Natural killer cell treated with Interleukin-12 subunit alpha and Interleukin-12 subunit beta and Interleukin-15 and Interleukin-18, amount 100 ng/mL, for 72 hours (primary cell): Measurements from ENCODE around the gene LYRM7. TPM values are rescaled to one million over a fixed set of nuclear protein-coding genes. Genes with fewer than 3 reads are reported as not detected.

Source experiments
- ATAC-seq, 2 donors: fragments of 150-1000 bp; cut with Tn5 transposase in 1 of 2; sonication (Bioruptor Pico), chemical (Tn5 transposase) in 1 of 2; 2 replicates each; pipeline ENCODE4 v1.10.0; 2021
- DNase-seq: peaks from one replicate; pipeline ENCODE4 v3.0.0; 2022; ENCODE audit warnings: low spot score
- H3K27ac Mint-ChIP-seq, 2 donors: 1 replicate in 1 of 2; 2 replicates in 1 of 2; pipeline ENCODE4 v1.8.0; 2022; ENCODE audit warnings: mixed read lengths in 2 of 2, mild to moderate bottlenecking in 1 of 2, moderate library complexity in 1 of 2
- H3K27me3 Mint-ChIP-seq, 2 donors: 1 replicate in 1 of 2; 2 replicates in 1 of 2; pipeline ENCODE4 v1.8.0; 2022; ENCODE audit warnings: mixed read lengths in 2 of 2
- H3K36me3 Mint-ChIP-seq: one replicate; pipeline ENCODE4 v1.8.0; 2022; ENCODE audit warnings: mixed read lengths
- H3K4me1 Mint-ChIP-seq, 2 donors: 1 replicate in 1 of 2; 2 replicates in 1 of 2; pipeline ENCODE4 v1.8.0; 2022; ENCODE audit warnings: low read depth in 2 of 2, mixed read lengths in 2 of 2, mild to moderate bottlenecking in 1 of 2
- H3K4me3 Mint-ChIP-seq: one replicate; pipeline ENCODE4 v1.8.0; 2022; ENCODE audit warnings: mixed read lengths
- H3K9me3 Mint-ChIP-seq: 2 replicates; pipeline ENCODE4 v1.8.0; 2022; ENCODE audit warnings: mixed read lengths
- total RNA-seq, 2 donors: library from RNA; stranded (reverse); gene quantifications; one replicate each; pipeline ENCODE4 v1.2.3, GENCODE V29; 2022

The LYRM7 gene
- total RNA-seq, 2 donors from 2014 or later = 9.8 to 14.1 TPM

- DNase-seq (no peak), ATAC-seq (no peak)
- H3K4me3 Mint-ChIP-seq = no peak overlapping the region
- H3K36me3 Mint-ChIP-seq = no peaks in the 10 kb centered on the region
- H3K9me3 Mint-ChIP-seq = no peaks in the 10 kb centered on the region
- no peaks in the 10 kb centered on the region for H3K27me3 Mint-ChIP-seq
- H3K27ac Mint-ChIP-seq = no peak overlapping the region
- H3K4me1 Mint-ChIP-seq = peaks cover 0 to 3% of the 10 kb centered on the region in 2 donors
Measured at GRCh38 chr5:131194725-131195124, 24.0 kb downstream of the LYRM7 start.

GRCh38 chr5:131195696-131196095 lies 25.0 kb downstream of the LYRM7 start:
- Mint-ChIP-seq H3K9me3 (no peaks in the 10 kb centered on the region), H3K36me3 (no peaks in the 10 kb centered on the region), H3K27ac (peak overlapping the region in 1 of 2 donors; percentile 31), H3K4me3 (no peak overlapping the region), H3K27me3 (no peaks in the 10 kb centered on the region), H3K4me1 (peaks cover 0 to 3% of the 10 kb centered on the region in 2 donors)
- DNase-seq (no peak), ATAC-seq (no peak)

- ATAC-seq (no peak), DNase-seq (no peak)
- peak overlapping the region in 1 of 2 donors; percentile 31 for H3K27ac Mint-ChIP-seq
- H3K9me3 Mint-ChIP-seq = no peaks in the 10 kb centered on the region
- H3K4me1 Mint-ChIP-seq = peaks cover 0 to 3% of the 10 kb centered on the region in 2 donors
- no peak overlapping the region for H3K4me3 Mint-ChIP-seq
- no peaks in the 10 kb centered on the region for H3K27me3 Mint-ChIP-seq
- no peaks in the 10 kb centered on the region for H3K36me3 Mint-ChIP-seq
Measured at GRCh38 chr5:131196331-131196730, 25.6 kb downstream of the LYRM7 start.

GRCh38 chr5:131198625-131199024 lies 27.9 kb downstream of the LYRM7 start:
- Mint-ChIP-seq H3K4me1 (peaks cover 0 to 3% of the 10 kb centered on the region in 2 donors), H3K4me3 (no peak overlapping the region), H3K36me3 (no peaks in the 10 kb centered on the region), H3K27ac (peak overlapping the region in 1 of 2 donors; percentile 41), H3K9me3 (no peaks in the 10 kb centered on the region), H3K27me3 (no peaks in the 10 kb centered on the region)
- DNase-seq (no peak), ATAC-seq (no peak)

- H3K27me3 Mint-ChIP-seq = no peaks in the 10 kb centered on the region
- no peak overlapping the region for H3K4me3 Mint-ChIP-seq
- no peaks in the 10 kb centered on the region for H3K36me3 Mint-ChIP-seq
- H3K9me3 Mint-ChIP-seq = no peaks in the 10 kb centered on the region
- peaks cover 0 to 3% of the 10 kb centered on the region in 2 donors for H3K4me1 Mint-ChIP-seq
- DNase-seq (no peak), ATAC-seq (no peak)
- no peak overlapping the region for H3K27ac Mint-ChIP-seq
Measured at GRCh38 chr5:131200560-131200959, 29.8 kb downstream of the LYRM7 start.

- Mint-ChIP-seq H3K27me3 (no peaks in the 10 kb centered on the region), H3K4me1 (peaks cover 22 to 30% of the 10 kb centered on the region in 2 donors), H3K27ac (no peak overlapping the region), H3K36me3 (no peaks in the 10 kb centered on the region), H3K4me3 (no peak overlapping the region), H3K9me3 (no peaks in the 10 kb centered on the region)
- no peak for ATAC-seq
- DNase-seq = no peak
Measured at GRCh38 chr5:131204964-131205363, 34.2 kb downstream of the LYRM7 start.

GRCh38 chr5:131206061-131206460 lies 35.3 kb downstream of the LYRM7 start:
- ATAC-seq = no peak
- DNase-seq = no peak

GRCh38 chr5:131206772-131207171 lies 36.0 kb downstream of the LYRM7 start:
- no peaks in the 10 kb centered on the region for H3K9me3 Mint-ChIP-seq
- ATAC-seq = peak; percentile 72 to 75
- no peak for DNase-seq
- H3K4me1 Mint-ChIP-seq = peaks cover 36 to 39% of the 10 kb centered on the region in 2 donors
- H3K36me3 Mint-ChIP-seq = no peaks in the 10 kb centered on the region
- peak overlapping the region; percentile 63 for H3K4me3 Mint-ChIP-seq
- peak overlapping the region; percentile 31 to 69 for H3K27ac Mint-ChIP-seq
- H3K27me3 Mint-ChIP-seq = no peaks in the 10 kb centered on the region

More at GRCh38 chr5:131206061-131206460, 35.3 kb downstream of the LYRM7 start:
- H3K4me3 Mint-ChIP-seq = peak overlapping the region; percentile 63
- H3K36me3 Mint-ChIP-seq = no peaks in the 10 kb centered on the region
- H3K27ac Mint-ChIP-seq = peak overlapping the region; percentile 31 to 72
- no peaks in the 10 kb centered on the region for H3K27me3 Mint-ChIP-seq
- H3K4me1 Mint-ChIP-seq = peaks cover 33 to 39% of the 10 kb centered on the region in 2 donors
- no peaks in the 10 kb centered on the region for H3K9me3 Mint-ChIP-seq

GRCh38 chr5:131209175-131209505 lies 38.4 kb downstream of the LYRM7 start:
- H3K4me1 Mint-ChIP-seq = peaks cover 39 to 40% of the 10 kb centered on the region in 2 donors

GRCh38 chr5:131209506-131210150 lies 38.9 kb downstream of the LYRM7 start:
- H3K36me3 Mint-ChIP-seq = no peaks in the 10 kb centered on the region
- peak overlapping the region; percentile 90 for H3K4me3 Mint-ChIP-seq
- H3K4me1 Mint-ChIP-seq = peaks cover 39 to 43% of the 10 kb centered on the region in 2 donors
- H3K27ac Mint-ChIP-seq = peak overlapping the region; percentile 91 to 95
- H3K9me3 Mint-ChIP-seq = no peaks in the 10 kb centered on the region
- ATAC-seq = peak; percentile 93
- DNase-seq = peak; percentile 71
- H3K27me3 Mint-ChIP-seq = no peaks in the 10 kb centered on the region

More at GRCh38 chr5:131209175-131209505, 38.4 kb downstream of the LYRM7 start:
- no peaks in the 10 kb centered on the region for H3K9me3 Mint-ChIP-seq
- ATAC-seq (no peak), DNase-seq (no peak)
- peak overlapping the region; percentile 90 for H3K4me3 Mint-ChIP-seq
- H3K36me3 Mint-ChIP-seq = no peaks in the 10 kb centered on the region
- H3K27ac Mint-ChIP-seq = peak overlapping the region; percentile 91 to 95
- no peaks in the 10 kb centered on the region for H3K27me3 Mint-ChIP-seq

- Mint-ChIP-seq H3K4me1 (peaks cover 39 to 43% of the 10 kb centered on the region in 2 donors), H3K27ac (peak overlapping the region; percentile 91 to 95), H3K27me3 (no peaks in the 10 kb centered on the region), H3K9me3 (no peaks in the 10 kb centered on the region), H3K4me3 (peak overlapping the region; percentile 90), H3K36me3 (no peaks in the 10 kb centered on the region)
- DNase-seq (no peak), ATAC-seq (peak in 1 of 2 donors; percentile 23)
Measured at GRCh38 chr5:131210151-131210510, 39.4 kb downstream of the LYRM7 start.

- Mint-ChIP-seq H3K9me3 (no peaks in the 10 kb centered on the region), H3K4me3 (no peak overlapping the region), H3K27ac (peak overlapping the region; percentile 91 to 95), H3K36me3 (no peaks in the 10 kb centered on the region), H3K27me3 (no peaks in the 10 kb centered on the region), H3K4me1 (peaks cover 30 to 40% of the 10 kb centered on the region in 2 donors)
- ATAC-seq (no peak), DNase-seq (no peak)
Measured at GRCh38 chr5:131211669-131212068, 40.9 kb downstream of the LYRM7 start.

- no peak for ATAC-seq
- H3K27ac Mint-ChIP-seq = peak overlapping the region in 1 of 2 donors; percentile 36
Measured at GRCh38 chr5:131212471-131213021, 41.8 kb downstream of the LYRM7 start.

GRCh38 chr5:131214609-131215227 lies 44.0 kb downstream of the LYRM7 start:
- H3K36me3 Mint-ChIP-seq = no peaks in the 10 kb centered on the region
- no peaks in the 10 kb centered on the region for H3K27me3 Mint-ChIP-seq
- no peak for ATAC-seq
- H3K4me3 Mint-ChIP-seq = no peak overlapping the region
- peak overlapping the region in 1 of 2 donors; percentile 15 for H3K27ac Mint-ChIP-seq
- H3K4me1 Mint-ChIP-seq = peaks cover 11 to 26% of the 10 kb centered on the region in 2 donors
- no peaks in the 10 kb centered on the region for H3K9me3 Mint-ChIP-seq
- no peak for DNase-seq

More at GRCh38 chr5:131212471-131213021, 41.8 kb downstream of the LYRM7 start:
- H3K9me3 Mint-ChIP-seq = no peaks in the 10 kb centered on the region
- DNase-seq = no peak
- H3K4me1 Mint-ChIP-seq = peaks cover 21 to 32% of the 10 kb centered on the region in 2 donors
- no peak overlapping the region for H3K4me3 Mint-ChIP-seq
- no peaks in the 10 kb centered on the region for H3K27me3 Mint-ChIP-seq
- no peaks in the 10 kb centered on the region for H3K36me3 Mint-ChIP-seq
